ENCODE measurements around the gene LCP2. TPM values are rescaled to one million over a fixed set of nuclear protein-coding genes. Genes with fewer than 3 reads are reported as not detected.

Gene LCP2
- total RNA-seq, 2 donors from 2014 or later = 56.9 to 76.5 TPM

DNA sequence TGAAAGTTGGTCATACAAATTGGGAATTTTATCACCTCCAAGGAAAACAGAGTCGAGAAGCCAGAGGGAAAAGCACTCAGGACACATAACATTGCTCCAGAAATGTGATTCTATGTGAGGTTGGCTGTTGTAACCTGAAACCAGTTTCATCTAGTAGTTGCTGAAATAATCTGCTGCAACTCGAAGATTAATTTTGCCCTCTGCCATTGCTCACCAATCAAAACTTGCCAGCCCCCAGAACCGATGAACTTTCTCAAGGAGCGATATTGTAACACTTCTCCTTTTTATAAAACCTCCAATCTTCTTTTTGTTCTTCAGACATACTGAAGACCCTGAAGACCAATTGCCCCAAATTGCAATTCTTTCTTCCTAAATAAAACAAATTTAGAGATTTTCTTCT lies 33.7 kb downstream of the LCP2 start:
- H3K4me1 ChIP-seq (ENCODE audit: control insufficient read depth in 1 of 2, low read depth in 2 of 2) = peaks cover 0 to 9% of the 10 kb centered on the region in 2 donors
- TF ChIP-seq, protein P1, sequence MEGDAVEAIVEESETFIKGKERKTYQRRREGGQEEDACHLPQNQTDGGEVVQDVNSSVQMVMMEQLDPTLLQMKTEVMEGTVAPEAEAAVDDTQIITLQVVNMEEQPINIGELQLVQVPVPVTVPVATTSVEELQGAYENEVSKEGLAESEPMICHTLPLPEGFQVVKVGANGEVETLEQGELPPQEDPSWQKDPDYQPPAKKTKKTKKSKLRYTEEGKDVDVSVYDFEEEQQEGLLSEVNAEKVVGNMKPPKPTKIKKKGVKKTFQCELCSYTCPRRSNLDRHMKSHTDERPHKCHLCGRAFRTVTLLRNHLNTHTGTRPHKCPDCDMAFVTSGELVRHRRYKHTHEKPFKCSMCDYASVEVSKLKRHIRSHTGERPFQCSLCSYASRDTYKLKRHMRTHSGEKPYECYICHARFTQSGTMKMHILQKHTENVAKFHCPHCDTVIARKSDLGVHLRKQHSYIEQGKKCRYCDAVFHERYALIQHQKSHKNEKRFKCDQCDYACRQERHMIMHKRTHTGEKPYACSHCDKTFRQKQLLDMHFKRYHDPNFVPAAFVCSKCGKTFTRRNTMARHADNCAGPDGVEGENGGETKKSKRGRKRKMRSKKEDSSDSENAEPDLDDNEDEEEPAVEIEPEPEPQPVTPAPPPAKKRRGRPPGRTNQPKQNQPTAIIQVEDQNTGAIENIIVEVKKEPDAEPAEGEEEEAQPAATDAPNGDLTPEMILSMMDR (IDR thresholded peaks at IDR 0.05) = no peak
- H3K27me3 ChIP-seq (replicated peaks; ENCODE audit: insufficient read depth) = no peaks in the 10 kb centered on the region
- no peaks in the 10 kb centered on the region for H3K36me3 ChIP-seq
- H3K9me3 ChIP-seq = no peaks in the 10 kb centered on the region
- DNase-seq (ENCODE audit: low spot score) (no peak), ATAC-seq (ENCODE audit: insufficient number of reproducible peaks, low FRiP score, low read depth) (no peak)
- no peak overlapping the region for H3K4me3 ChIP-seq
- H3K27ac ChIP-seq = no peak overlapping the region

DNA sequence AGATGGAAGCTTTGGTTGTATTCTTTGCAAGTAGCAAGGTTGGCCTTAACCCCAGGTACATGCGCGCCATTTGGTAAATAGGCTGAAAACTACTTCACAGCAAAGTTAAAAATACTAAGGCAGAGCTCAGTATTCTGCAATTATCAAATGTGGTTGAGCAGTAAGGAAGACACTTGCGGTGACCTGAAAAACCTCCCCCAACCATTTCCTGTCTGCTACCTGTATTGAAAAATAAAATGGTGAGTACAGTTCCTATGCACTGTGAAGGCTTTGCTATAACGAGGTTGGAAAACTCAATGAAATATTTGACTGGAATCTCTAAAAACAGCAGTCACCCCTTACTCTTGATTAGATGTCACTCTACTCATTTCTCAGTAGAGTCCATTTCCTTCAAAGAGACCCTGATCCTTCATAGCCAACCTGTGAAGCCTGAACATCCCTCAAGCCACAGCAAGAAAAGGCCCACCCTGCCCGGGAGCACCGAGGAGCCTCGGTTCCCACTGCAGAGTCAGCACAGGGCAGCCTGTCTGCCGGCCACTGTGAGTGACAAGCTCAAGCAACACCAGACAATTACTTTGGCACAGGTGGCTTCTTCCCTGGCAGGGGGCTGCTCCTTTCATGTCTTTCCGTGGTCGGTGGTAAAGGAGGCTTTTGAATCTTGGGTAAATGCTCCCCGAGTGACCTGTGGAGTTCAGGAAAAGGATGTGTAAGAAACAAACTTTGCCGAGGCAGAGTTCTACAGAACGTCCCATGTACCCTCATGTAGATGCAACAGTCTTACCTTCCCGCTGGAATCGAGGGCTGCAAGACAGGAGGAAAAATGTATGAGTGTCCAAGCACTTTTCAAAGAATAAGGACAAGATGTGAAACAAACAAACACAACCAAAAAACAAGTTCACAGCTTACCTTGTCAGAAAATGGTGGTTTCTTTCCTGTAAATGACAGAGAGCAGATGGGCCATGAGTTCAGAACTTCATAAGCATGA lies 35.2 kb downstream of the LCP2 start:
- DNase-seq (ENCODE audit: low spot score) (no peak), ATAC-seq (ENCODE audit: insufficient number of reproducible peaks, low FRiP score, low read depth) (no peak)
- H3K9me3 ChIP-seq = no peaks in the 10 kb centered on the region
- H3K27me3 ChIP-seq (replicated peaks; ENCODE audit: insufficient read depth) = no peaks in the 10 kb centered on the region
- no peak overlapping the region for H3K27ac ChIP-seq
- H3K4me1 ChIP-seq (ENCODE audit: control insufficient read depth in 1 of 2, low read depth in 2 of 2) = no peaks in the 10 kb centered on the region
- no peak overlapping the region for H3K4me3 ChIP-seq
- TF ChIP-seq, protein P1 (IDR thresholded peaks at IDR 0.05) = no peak
- H3K36me3 ChIP-seq = no peaks in the 10 kb centered on the region

DNA sequence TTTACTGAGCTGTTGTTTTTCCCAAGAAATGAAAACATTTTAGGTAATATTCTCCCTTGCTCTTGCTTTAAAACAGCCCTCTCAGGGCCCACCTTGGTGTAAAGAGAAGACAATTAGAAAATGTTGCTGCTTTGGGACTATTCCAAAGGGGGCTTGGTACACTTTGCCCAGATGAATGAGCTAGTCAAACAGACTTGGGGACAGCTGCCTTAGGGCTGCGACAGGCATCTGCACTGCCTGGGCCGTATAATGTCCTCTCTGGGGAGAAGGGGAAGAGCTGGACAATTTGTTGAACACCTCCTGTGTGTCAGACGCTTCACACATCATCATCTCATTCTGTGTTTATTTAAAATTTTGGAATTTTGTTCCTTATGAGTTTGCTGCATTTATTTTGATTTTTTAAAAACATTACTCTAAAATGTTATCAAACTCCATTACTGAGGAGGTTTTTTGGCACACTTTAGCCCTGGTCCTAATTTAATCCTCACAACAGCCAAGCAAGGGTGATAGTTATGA lies 36.0 kb downstream of the LCP2 start:
- no peaks in the 10 kb centered on the region for H3K36me3 ChIP-seq
- H3K9me3 ChIP-seq = no peaks in the 10 kb centered on the region
- DNase-seq (ENCODE audit: low spot score) = no peak
- H3K4me1 ChIP-seq (ENCODE audit: control insufficient read depth in 1 of 2, low read depth in 2 of 2) = no peaks in the 10 kb centered on the region
- H3K27me3 ChIP-seq (replicated peaks; ENCODE audit: insufficient read depth) = no peaks in the 10 kb centered on the region
- no peak overlapping the region for H3K4me3 ChIP-seq
- TF ChIP-seq, protein P1 (IDR thresholded peaks at IDR 0.05) = no peak
- no peak overlapping the region for H3K27ac ChIP-seq
- no peak for ATAC-seq (ENCODE audit: insufficient number of reproducible peaks, low FRiP score, low read depth)

DNA sequence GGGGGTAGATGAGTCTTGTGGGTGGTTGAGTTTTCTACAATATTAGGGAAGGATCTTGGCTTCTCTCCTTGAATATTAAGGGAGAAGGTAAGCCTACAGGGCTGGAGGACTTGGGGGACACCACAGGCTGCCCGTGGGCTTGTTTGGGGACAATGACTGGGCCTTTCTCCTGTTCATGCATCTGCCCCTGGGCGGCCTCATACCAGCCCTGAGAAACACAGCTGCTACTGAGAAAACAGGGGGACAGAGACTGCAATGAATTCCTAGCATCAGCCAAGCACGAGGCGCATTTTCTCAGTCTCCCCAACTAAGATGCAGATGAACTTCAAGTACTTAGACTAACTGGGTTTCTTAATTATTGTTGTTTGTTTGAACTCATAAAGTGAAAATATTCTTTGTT lies 40.2 kb downstream of the LCP2 start:
- TF ChIP-seq, protein P1 (IDR thresholded peaks at IDR 0.05) = no peak
- no peak overlapping the region for H3K27ac ChIP-seq
- no peaks in the 10 kb centered on the region for H3K9me3 ChIP-seq
- ATAC-seq (ENCODE audit: insufficient number of reproducible peaks, low FRiP score, low read depth) (no peak), DNase-seq (ENCODE audit: low spot score) (no peak)
- H3K4me3 ChIP-seq = no peak overlapping the region
- H3K4me1 ChIP-seq (ENCODE audit: control insufficient read depth in 1 of 2, low read depth in 2 of 2) = no peaks in the 10 kb centered on the region
- H3K36me3 ChIP-seq = no peaks in the 10 kb centered on the region
- no peaks in the 10 kb centered on the region for H3K27me3 ChIP-seq (replicated peaks; ENCODE audit: insufficient read depth)

DNA sequence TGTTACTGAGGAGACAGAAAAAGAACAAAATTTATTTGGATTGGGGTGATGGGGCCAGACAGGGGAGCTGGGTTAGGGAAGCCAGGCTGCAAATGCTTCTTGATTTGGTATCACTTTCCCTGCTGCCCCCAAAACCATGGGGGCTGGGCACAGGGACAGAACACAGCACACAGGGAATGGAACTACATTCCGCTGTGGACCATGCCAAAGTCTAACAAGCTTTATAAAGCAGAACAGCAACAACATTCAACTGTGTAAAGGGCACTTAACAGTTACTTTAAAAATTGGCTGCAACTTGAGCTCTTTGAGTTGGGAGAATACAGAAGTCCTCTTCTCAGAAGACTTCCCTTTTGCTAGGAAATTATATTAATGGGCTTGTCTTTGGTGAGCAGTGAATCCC lies 41.0 kb downstream of the LCP2 start:
- TF ChIP-seq, protein P1 (IDR thresholded peaks at IDR 0.05) = no peak
- H3K27ac ChIP-seq = no peak overlapping the region
- no peaks in the 10 kb centered on the region for H3K36me3 ChIP-seq
- no peaks in the 10 kb centered on the region for H3K27me3 ChIP-seq (replicated peaks; ENCODE audit: insufficient read depth)
- H3K4me3 ChIP-seq = no peak overlapping the region
- no peaks in the 10 kb centered on the region for H3K4me1 ChIP-seq (ENCODE audit: control insufficient read depth in 1 of 2, low read depth in 2 of 2)
- ATAC-seq (ENCODE audit: insufficient number of reproducible peaks, low FRiP score, low read depth) = no peak
- H3K9me3 ChIP-seq = no peaks in the 10 kb centered on the region
- no peak for DNase-seq (ENCODE audit: low spot score)

Measured in thoracic aorta (tissue), 2 donors.